H9 (cell line): Measurements from ENCODE around the gene TMEM91. TPM values are rescaled to one million over a fixed set of nuclear protein-coding genes. Genes with fewer than 3 reads are reported as not detected.

Source experiments
- DNase-seq: peaks from one replicate; pipeline ENCODE4 v3.0.0-alpha.2; 2017
- H2AFZ ChIP-seq: one replicate; pipeline ENCODE4 v1.6.1; 2013; ENCODE audit warnings: mild to moderate bottlenecking, low read length, control low read depth, moderate library complexity
- H2AK5ac ChIP-seq: 2 replicates; pipeline ENCODE4 v1.6.1; 2013; ENCODE audit warnings: low read length, control low read depth, mixed read lengths; ENCODE audit not compliant: insufficient read length
- H2BK120ac ChIP-seq: one replicate; pipeline ENCODE4 v1.6.1; 2013; ENCODE audit warnings: low read depth, mild to moderate bottlenecking, low read length, control low read depth, inconsistent platforms; ENCODE audit not compliant: poor library complexity, severe bottlenecking
- H2BK12ac ChIP-seq: 2 replicates; pipeline ENCODE4 v1.6.1; 2013; ENCODE audit warnings: low read length, control low read depth, mixed read lengths, low read depth; ENCODE audit not compliant: insufficient read length
- H2BK15ac ChIP-seq: 2 replicates; pipeline ENCODE4 v1.6.1; 2013; ENCODE audit warnings: low read depth, low read length, control low read depth
- H2BK20ac ChIP-seq: one replicate; pipeline ENCODE4 v1.6.1; 2013; ENCODE audit warnings: low read depth, mild to moderate bottlenecking, low read length, control low read depth, inconsistent platforms; ENCODE audit not compliant: poor library complexity, severe bottlenecking
- H2BK5ac ChIP-seq: 2 replicates; pipeline ENCODE4 v1.6.1; 2013; ENCODE audit warnings: low read length, control low read depth, mixed read lengths; ENCODE audit not compliant: insufficient read length
- H3K14ac ChIP-seq: 2 replicates; pipeline ENCODE4 v1.6.1; 2013; ENCODE audit warnings: low read length, control low read depth; ENCODE audit not compliant: insufficient read depth
- H3K18ac ChIP-seq: 2 replicates; pipeline ENCODE4 v1.6.1; 2013; ENCODE audit warnings: low read depth, mild to moderate bottlenecking, mixed read lengths, low read length, control low read depth; ENCODE audit not compliant: insufficient read length
- H3K23ac ChIP-seq: 2 replicates; pipeline ENCODE4 v1.6.1; 2013; ENCODE audit warnings: low read length, control low read depth, mixed read lengths, low read depth; ENCODE audit not compliant: insufficient read length
- H3K23me2 ChIP-seq: 2 replicates; pipeline ENCODE4 v1.6.1; 2013; ENCODE audit warnings: low read depth, mild to moderate bottlenecking, mixed read lengths, low read length, control low read depth; ENCODE audit not compliant: insufficient read length, poor library complexity, severe bottlenecking
- H3K27ac ChIP-seq: 2 replicates; pipeline ENCODE4 v1.5.1; 2013; ENCODE audit warnings: low read length, control low read depth, mixed read lengths, low read depth; ENCODE audit not compliant: insufficient read length
- H3K27me3 ChIP-seq: 2 replicates; pipeline ENCODE4 v1.6.1; 2013; ENCODE audit warnings: low read length, control low read depth, inconsistent platforms; ENCODE audit not compliant: insufficient read depth
- H3K4ac ChIP-seq: 2 replicates; pipeline ENCODE4 v1.6.1; 2013; ENCODE audit warnings: low read depth, mild to moderate bottlenecking, control low read depth, inconsistent platforms, low read length, moderate library complexity
- H3K4me1 ChIP-seq: 2 replicates; pipeline ENCODE4 v1.6.1; 2013; ENCODE audit warnings: low read length, control low read depth, inconsistent platforms; ENCODE audit not compliant: insufficient read depth
- H3K4me2 ChIP-seq: 2 replicates; pipeline ENCODE4 v1.6.1; 2013; ENCODE audit warnings: low read length, control low read depth, mixed read lengths; ENCODE audit not compliant: insufficient read length, insufficient read depth
- H3K56ac ChIP-seq: 2 replicates; pipeline ENCODE4 v1.6.1; 2013; ENCODE audit warnings: low read depth, mild to moderate bottlenecking, mixed read lengths, low read length, control low read depth; ENCODE audit not compliant: insufficient read length
- H3K79me1 ChIP-seq: 2 replicates; pipeline ENCODE4 v1.6.1; 2013; ENCODE audit warnings: low read depth, mild to moderate bottlenecking, moderate library complexity, low read length, control low read depth, inconsistent platforms; ENCODE audit not compliant: insufficient read depth, poor library complexity, severe bottlenecking
- H3K79me2 ChIP-seq: 2 replicates; pipeline ENCODE4 v1.6.1; 2013; ENCODE audit warnings: low read length, control low read depth, inconsistent platforms; ENCODE audit not compliant: insufficient read depth
- H3K9ac ChIP-seq: 2 replicates; pipeline ENCODE4 v1.6.1; 2013; ENCODE audit warnings: low read length, control low read depth, mixed read lengths; ENCODE audit not compliant: insufficient read length; ENCODE audit errors: extremely low read depth
- H3K9me3 ChIP-seq: one replicate; pipeline ENCODE4 v1.6.1; 2013; ENCODE audit warnings: low read depth, low read length, inconsistent platforms; ENCODE audit not compliant: control insufficient read depth
- H3T11ph ChIP-seq: one replicate; pipeline ENCODE4 v1.6.1; 2013; ENCODE audit warnings: mild to moderate bottlenecking, low read length, control low read depth, inconsistent platforms
- H4K20me1 ChIP-seq: one replicate; pipeline ENCODE4 v1.6.1; 2013; ENCODE audit not compliant: control insufficient read depth, insufficient read length, insufficient read depth
- H4K5ac ChIP-seq: 2 replicates; pipeline ENCODE4 v1.6.1; 2013; ENCODE audit warnings: low read depth, mild to moderate bottlenecking, mixed read lengths, low read length, control low read depth; ENCODE audit not compliant: insufficient read length
- H4K8ac ChIP-seq: replicated peaks from 2 replicates; pipeline ENCODE4 v1.6.1; 2013; ENCODE audit warnings: low read length, control low read depth, mixed read lengths, low read depth; ENCODE audit not compliant: insufficient read length
- H4K91ac ChIP-seq: 2 replicates; pipeline ENCODE4 v1.6.1; 2013; ENCODE audit warnings: low read depth, mild to moderate bottlenecking, moderate library complexity, mixed read lengths, low read length, control low read depth; ENCODE audit not compliant: insufficient read length
- H3K27ac Mint-ChIP-seq, 3 experiments: 2 replicates in 2 of 3; 3 replicates in 1 of 3; pipeline ENCODE4 v1.8.0; 2020 to 2021; ENCODE audit warnings: mixed read lengths in 3 of 3, mild to moderate bottlenecking in 1 of 3, moderate library complexity in 1 of 3
- H3K27me3 Mint-ChIP-seq: 2 replicates; pipeline ENCODE4 v1.8.0; 2021; ENCODE audit warnings: low read depth, mild to moderate bottlenecking, moderate library complexity, mixed read lengths
- H3K36me3 Mint-ChIP-seq, 3 experiments: 2 replicates in 2 of 3; 3 replicates in 1 of 3; pipeline ENCODE4 v1.8.0; 2020 to 2021; ENCODE audit warnings: low read depth in 3 of 3, mixed read lengths in 3 of 3; ENCODE audit not compliant: insufficient read depth in 1 of 3
- H3K4me1 Mint-ChIP-seq, 2 experiments: 2 replicates each; pipeline ENCODE4 v1.8.0; 2020; ENCODE audit warnings: mixed read lengths in 2 of 2
- H3K4me3 Mint-ChIP-seq, 2 experiments: 2 replicates in 1 of 2; 3 replicates in 1 of 2; pipeline ENCODE4 v1.8.0; 2020 to 2021; ENCODE audit warnings: mild to moderate bottlenecking in 2 of 2, mixed read lengths in 2 of 2, moderate library complexity in 1 of 2
- H3K9me3 Mint-ChIP-seq, 2 experiments: 2 replicates in 1 of 2; 3 replicates in 1 of 2; pipeline ENCODE4 v1.8.0; 2020; ENCODE audit warnings: mild to moderate bottlenecking in 2 of 2, mixed read lengths in 2 of 2, moderate library complexity in 1 of 2
- WGBS: extraction: QIAGEN DNeasy Blood & Tissue Kit; methylation state at CpG from one replicate; pipeline ENCODE4 v1.1.7; 2013; ENCODE audit warnings: missing lambda C conversion rate, low lambda C conversion rate, mixed read lengths; ENCODE audit not compliant: insufficient read length; ENCODE audit errors: extremely low coverage; 5-methylcytosine and 5-hydroxymethylcytosine counted together
- total RNA-seq: library from RNA; stranded (reverse); gene quantifications from 2 replicates; pipeline ENCODE4 v1.2.1, GENCODE V29; 2021
- TF ChIP-seq, protein P1 (sequence below): fragments of 200-600 bp; sonication (generic); conservative IDR thresholded peaks from 3 replicates; pipeline ENCODE4 v1.8.0; 2021; ENCODE audit warnings: antibody characterized with exemption, mild to moderate bottlenecking

Gene TMEM91
- total RNA-seq, 1 experiment from 2014 or later, result 5.7 TPM

DNA sequence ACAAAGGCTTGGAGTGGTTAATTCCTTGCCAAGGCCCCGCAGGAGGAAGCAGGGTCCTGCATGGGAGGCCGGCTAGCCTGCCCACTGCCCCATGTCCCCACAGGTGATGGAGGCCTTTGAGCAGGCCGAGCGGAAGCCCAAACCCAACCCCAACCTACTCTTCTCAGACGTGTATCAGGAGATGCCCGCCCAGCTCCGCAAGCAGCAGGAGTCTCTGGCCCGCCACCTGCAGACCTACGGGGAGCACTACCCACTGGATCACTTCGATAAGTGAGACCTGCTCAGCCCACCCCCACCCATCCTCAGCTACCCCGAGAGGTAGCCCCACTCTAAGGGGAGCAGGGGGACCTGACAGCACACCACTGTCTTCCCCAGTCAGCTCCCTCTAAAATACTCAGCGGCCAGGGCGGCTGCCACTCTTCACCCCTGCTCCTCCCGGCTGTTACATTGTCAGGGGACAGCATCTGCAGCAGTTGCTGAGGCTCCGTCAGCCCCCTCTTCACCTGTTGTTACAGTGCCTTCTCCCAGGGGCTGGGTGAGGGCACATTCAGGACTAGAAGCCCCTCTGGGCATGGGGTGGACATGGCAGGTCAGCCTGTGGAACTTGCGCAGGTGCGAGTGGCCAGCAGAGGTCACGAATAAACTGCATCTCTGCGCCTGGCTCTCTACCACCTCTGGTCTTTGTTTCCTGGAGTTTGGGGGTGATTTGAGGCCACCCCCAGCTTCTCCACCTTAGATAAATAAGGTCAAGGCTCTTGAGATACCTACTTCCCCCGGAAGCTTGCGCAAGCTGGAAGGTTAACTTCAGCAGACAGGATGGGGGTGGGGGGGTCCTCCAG is 48.2 kb downstream of the TMEM91 start:
- H3K27me3 ChIP-seq, result no peaks in the 10 kb centered on the region
- H4K5ac ChIP-seq, result no peak overlapping the region
- no peak overlapping the region for H2BK120ac ChIP-seq
- no peak overlapping the region for H3T11ph ChIP-seq
- no peak overlapping the region for H3K4ac ChIP-seq
- peaks cover 2% of the 10 kb centered on the region for H4K20me1 ChIP-seq
- no peak for DNase-seq
- TF ChIP-seq, protein P1, sequence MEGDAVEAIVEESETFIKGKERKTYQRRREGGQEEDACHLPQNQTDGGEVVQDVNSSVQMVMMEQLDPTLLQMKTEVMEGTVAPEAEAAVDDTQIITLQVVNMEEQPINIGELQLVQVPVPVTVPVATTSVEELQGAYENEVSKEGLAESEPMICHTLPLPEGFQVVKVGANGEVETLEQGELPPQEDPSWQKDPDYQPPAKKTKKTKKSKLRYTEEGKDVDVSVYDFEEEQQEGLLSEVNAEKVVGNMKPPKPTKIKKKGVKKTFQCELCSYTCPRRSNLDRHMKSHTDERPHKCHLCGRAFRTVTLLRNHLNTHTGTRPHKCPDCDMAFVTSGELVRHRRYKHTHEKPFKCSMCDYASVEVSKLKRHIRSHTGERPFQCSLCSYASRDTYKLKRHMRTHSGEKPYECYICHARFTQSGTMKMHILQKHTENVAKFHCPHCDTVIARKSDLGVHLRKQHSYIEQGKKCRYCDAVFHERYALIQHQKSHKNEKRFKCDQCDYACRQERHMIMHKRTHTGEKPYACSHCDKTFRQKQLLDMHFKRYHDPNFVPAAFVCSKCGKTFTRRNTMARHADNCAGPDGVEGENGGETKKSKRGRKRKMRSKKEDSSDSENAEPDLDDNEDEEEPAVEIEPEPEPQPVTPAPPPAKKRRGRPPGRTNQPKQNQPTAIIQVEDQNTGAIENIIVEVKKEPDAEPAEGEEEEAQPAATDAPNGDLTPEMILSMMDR, result no peak
- no peaks in the 10 kb centered on the region; the same call in none of the 2 replicates for H3K27me3 Mint-ChIP-seq
- no peak overlapping the region for H3K4me3 Mint-ChIP-seq
- peaks cover 11% of the 10 kb centered on the region for H3K23me2 ChIP-seq
- no peak overlapping the region; a peak in 1 of 7 replicates for H3K27ac Mint-ChIP-seq
- no peak overlapping the region for H4K91ac ChIP-seq
- H3K9ac ChIP-seq, result no peak overlapping the region
- no peaks in the 10 kb centered on the region for H3K9me3 Mint-ChIP-seq
- no peaks in the 10 kb centered on the region for H3K79me1 ChIP-seq
- H2BK20ac ChIP-seq, result no peak overlapping the region
- no peaks in the 10 kb centered on the region for H3K4me1 ChIP-seq
- H2AK5ac ChIP-seq, result no peak overlapping the region
- no peak overlapping the region for H3K18ac ChIP-seq
- no peak overlapping the region for H2BK12ac ChIP-seq
- no peak overlapping the region for H3K4me2 ChIP-seq
- no peak overlapping the region for H3K14ac ChIP-seq
- no peak overlapping the region for H2BK15ac ChIP-seq
- H3K36me3 Mint-ChIP-seq, result peaks cover 6 to 37% (median 31%) of the 10 kb centered on the region in 3 experiments; a peak in 6 of 7 replicates
- no peak overlapping the region for H2AFZ ChIP-seq
- no peak overlapping the region for H4K8ac ChIP-seq
- H3K56ac ChIP-seq, result no peak overlapping the region
- WGBS, result no CpG with 5 or more reads among the region's 21 CpGs
- H3K23ac ChIP-seq, result no peak overlapping the region
- H2BK5ac ChIP-seq, result no peak overlapping the region
- H3K9me3 ChIP-seq, result no peaks in the 10 kb centered on the region
- H3K4me1 Mint-ChIP-seq, result peaks cover 14 to 29% of the 10 kb centered on the region in 2 experiments
- no peak overlapping the region for H3K27ac ChIP-seq
- H3K79me2 ChIP-seq, result no peaks in the 10 kb centered on the region
